Uterus (tissue), 2 donors: Measurements from ENCODE around the gene PHYKPL.

Source experiments
- POLR2A ChIP-seq, 2 donors: fragments of 450-650 bp; IDR thresholded peaks; one replicate each; pipeline ENCODE4 v1.6.1; 2016; ENCODE audit warnings: antibody characterized with exemption in 2 of 2, mild to moderate bottlenecking in 1 of 2, moderate library complexity in 1 of 2
- TF ChIP-seq, protein P1 (sequence below), 4 experiments: fragments of 200-600 bp in 2 of 4; fragments of 450-650 bp in 2 of 4; sonication (generic) in 2 of 4; IDR thresholded peaks; one replicate each; pipeline ENCODE4 v1.5.1; 2016 to 2019; ENCODE audit warnings: antibody characterized with exemption in 4 of 4, mild to moderate bottlenecking in 2 of 4, moderate library complexity in 1 of 4

DNA sequence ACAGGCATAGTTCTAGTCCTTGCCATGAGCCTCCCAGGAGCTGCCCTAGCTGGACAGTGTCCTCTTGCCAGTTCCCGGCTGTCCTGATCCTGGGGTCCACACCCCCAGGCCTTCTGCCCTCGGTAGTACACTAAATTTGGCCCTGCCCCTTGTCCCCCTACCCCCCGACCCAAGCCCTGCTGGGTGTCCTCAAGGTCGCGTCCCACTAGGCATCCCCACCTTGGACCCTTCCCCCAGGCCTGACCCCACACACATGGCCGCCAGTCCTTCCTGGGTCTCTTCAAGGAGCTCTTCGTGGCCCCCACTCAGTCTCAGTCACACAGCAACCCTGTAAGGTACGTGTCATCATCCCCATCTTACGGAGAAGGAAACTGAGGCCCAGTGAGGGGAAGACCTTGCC, 40.0 kb upstream of the PHYKPL start:
- TF ChIP-seq, protein P1, sequence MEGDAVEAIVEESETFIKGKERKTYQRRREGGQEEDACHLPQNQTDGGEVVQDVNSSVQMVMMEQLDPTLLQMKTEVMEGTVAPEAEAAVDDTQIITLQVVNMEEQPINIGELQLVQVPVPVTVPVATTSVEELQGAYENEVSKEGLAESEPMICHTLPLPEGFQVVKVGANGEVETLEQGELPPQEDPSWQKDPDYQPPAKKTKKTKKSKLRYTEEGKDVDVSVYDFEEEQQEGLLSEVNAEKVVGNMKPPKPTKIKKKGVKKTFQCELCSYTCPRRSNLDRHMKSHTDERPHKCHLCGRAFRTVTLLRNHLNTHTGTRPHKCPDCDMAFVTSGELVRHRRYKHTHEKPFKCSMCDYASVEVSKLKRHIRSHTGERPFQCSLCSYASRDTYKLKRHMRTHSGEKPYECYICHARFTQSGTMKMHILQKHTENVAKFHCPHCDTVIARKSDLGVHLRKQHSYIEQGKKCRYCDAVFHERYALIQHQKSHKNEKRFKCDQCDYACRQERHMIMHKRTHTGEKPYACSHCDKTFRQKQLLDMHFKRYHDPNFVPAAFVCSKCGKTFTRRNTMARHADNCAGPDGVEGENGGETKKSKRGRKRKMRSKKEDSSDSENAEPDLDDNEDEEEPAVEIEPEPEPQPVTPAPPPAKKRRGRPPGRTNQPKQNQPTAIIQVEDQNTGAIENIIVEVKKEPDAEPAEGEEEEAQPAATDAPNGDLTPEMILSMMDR (IDR thresholded peaks at IDR 0.05), result no peak
- no peak for TF ChIP-seq POLR2A (IDR thresholded peaks at IDR 0.05)
